H1 (cell line): ENCODE data around the gene SEMA4F. TPM values are rescaled to one million over a fixed set of nuclear protein-coding genes. Genes with fewer than 3 reads are reported as not detected.

Experiments used
- CTCF ChIA-PET: fragments of 300-600 bp; sonication (Branson Sonifier 250); formaldehyde crosslinking; loops from one replicate; lab custom pipeline; 2021; ENCODE audit not compliant: partially characterized antibody; lab: Charles Lee
- POLR2A ChIA-PET: fragments of 300-600 bp; sonication (Branson Sonifier 250); formaldehyde crosslinking; loops from one replicate; lab custom pipeline; 2021; ENCODE audit warnings: inconsistent platforms; ENCODE audit not compliant: partially characterized antibody; lab: Charles Lee
- DNase-seq, 2 experiments: peaks; one replicate each; pipeline versions ENCODE4 v3.0.0 to v3.0.0-alpha.2; 2010 to 2022; ENCODE audit warnings: low spot score in 2 of 2, low read depth in 1 of 2, mixed read lengths in 1 of 2
- FAIRE-seq: peaks from 2 replicates; lab custom pipeline; 2011; peaks lifted over from hg19 to GRCh38; lab: Jason Lieb, UNC
- H2AFZ ChIP-seq: 2 replicates; pipeline ENCODE4 v1.8.1; 2012; ENCODE audit warnings: low read length, inconsistent platforms
- H2AK5ac ChIP-seq: 2 replicates; pipeline ENCODE4 v1.6.1; 2013; ENCODE audit warnings: low read depth, low read length
- H2BK120ac ChIP-seq: replicated peaks from 2 replicates; pipeline ENCODE3; 2013; ENCODE audit warnings: low read depth, low read length, inconsistent platforms
- H2BK12ac ChIP-seq: 2 replicates; pipeline ENCODE4 v1.6.1; 2013; ENCODE audit warnings: low read depth, low read length
- H2BK15ac ChIP-seq: 2 replicates; pipeline ENCODE4 v1.6.1; 2013; ENCODE audit warnings: low read length
- H2BK20ac ChIP-seq: 2 replicates; pipeline ENCODE4 v1.6.1; 2013; ENCODE audit warnings: low read length
- H2BK5ac ChIP-seq: 2 replicates; pipeline ENCODE4 v1.6.1; 2013; ENCODE audit warnings: low read depth, low read length
- H3K14ac ChIP-seq: 2 replicates; pipeline ENCODE4 v1.6.1; 2013; ENCODE audit warnings: inconsistent platforms; ENCODE audit not compliant: insufficient read length
- H3K18ac ChIP-seq: 2 replicates; pipeline ENCODE4 v1.6.1; 2013; ENCODE audit warnings: low read length; ENCODE audit errors: extremely low read depth
- H3K23ac ChIP-seq: 2 replicates; pipeline ENCODE4 v1.6.1; 2013; ENCODE audit warnings: inconsistent platforms; ENCODE audit not compliant: insufficient read length
- H3K23me2 ChIP-seq: 2 replicates; pipeline ENCODE4 v1.6.1; 2013; ENCODE audit warnings: low read depth, low read length
- H3K27ac ChIP-seq: 2 replicates; pipeline ENCODE4 v1.6.1; 2011; ENCODE audit warnings: low read depth, low read length, inconsistent platforms
- H3K27me3 ChIP-seq, 4 experiments: replicated peaks in 1 of 4; 1 replicate in 1 of 4; 2 replicates in 3 of 4; pipeline versions ENCODE4 v1.6.1 to v1.8.1; 2011 to 2013; ENCODE audit warnings: low read length in 3 of 4, mild to moderate bottlenecking in 3 of 4, inconsistent platforms in 2 of 4, mixed read lengths in 2 of 4, moderate library complexity in 1 of 4; ENCODE audit not compliant: control insufficient read depth in 3 of 4, insufficient read depth in 3 of 4; ENCODE audit errors: extremely low read depth in 1 of 4
- H3K36me3 ChIP-seq, 4 experiments: 2 replicates each; pipeline versions ENCODE4 v1.6.1 to v1.8.1; 2011 to 2013; ENCODE audit warnings: mild to moderate bottlenecking in 4 of 4, low read length in 3 of 4, moderate library complexity in 2 of 4, control low read depth in 1 of 4, inconsistent platforms in 1 of 4; ENCODE audit not compliant: insufficient read depth in 4 of 4, control insufficient read depth in 2 of 4
- H3K4ac ChIP-seq: replicated peaks from 2 replicates; pipeline ENCODE3; 2013; ENCODE audit warnings: low read length, low read depth, mixed read lengths, inconsistent platforms; ENCODE audit not compliant: insufficient read length
- H3K4me1 ChIP-seq, 4 experiments: replicated peaks in 1 of 4; 1 replicate in 1 of 4; 2 replicates in 3 of 4; pipeline versions ENCODE4 v1.6.1 to v1.8.1; 2011 to 2013; ENCODE audit warnings: low read length in 3 of 4, inconsistent platforms in 2 of 4, mixed read lengths in 1 of 4; ENCODE audit not compliant: insufficient read depth in 4 of 4, control insufficient read depth in 3 of 4
- H3K4me2 ChIP-seq, 2 experiments: 2 replicates each; pipeline versions ENCODE4 v1.6.1 to v1.8.1; 2011 to 2013; ENCODE audit warnings: low read depth in 2 of 2, low read length in 2 of 2, control low read depth in 1 of 2, inconsistent platforms in 1 of 2, mild to moderate bottlenecking in 1 of 2; ENCODE audit not compliant: insufficient read depth in 1 of 2
- H3K4me3 ChIP-seq, 4 experiments: fragments of 200-600, 300-600 bp in 1 of 4; sonication (generic), shearing (Covaris generic), sonication (Bioruptor Twin) in 1 of 4; 2 replicates each; pipeline versions ENCODE4 v1.5.1 to v1.8.1; 2011 to 2016; ENCODE audit warnings: low read length in 4 of 4, low read depth in 3 of 4, control low read depth in 2 of 4, inconsistent platforms in 2 of 4, mild to moderate bottlenecking in 2 of 4, mixed read lengths in 1 of 4, moderate library complexity in 1 of 4; ENCODE audit not compliant: insufficient read depth in 2 of 4; ENCODE audit errors: extremely low read depth in 1 of 4
- H3K56ac ChIP-seq: replicated peaks from 2 replicates; pipeline ENCODE3; 2013; ENCODE audit warnings: low read depth, mild to moderate bottlenecking, mixed read lengths, low read length, inconsistent platforms; ENCODE audit not compliant: insufficient read length
- H3K79me1 ChIP-seq: 2 replicates; pipeline ENCODE4 v1.6.1; 2013; ENCODE audit warnings: low read depth, low read length, control low read depth
- H3K79me2 ChIP-seq, 2 experiments: 2 replicates each; pipeline versions ENCODE4 v1.6.1 to v1.8.1; 2012 to 2013; ENCODE audit warnings: low read length in 2 of 2, mild to moderate bottlenecking in 2 of 2, inconsistent platforms in 1 of 2; ENCODE audit not compliant: insufficient read depth in 2 of 2, control insufficient read depth in 1 of 2
- H3K9ac ChIP-seq, 4 experiments: replicated peaks in 1 of 4; 1 replicate in 1 of 4; 2 replicates in 3 of 4; pipeline versions ENCODE4 v1.6.1 to v1.8.1; 2011 to 2013; ENCODE audit warnings: low read depth in 3 of 4, low read length in 3 of 4, control low read depth in 2 of 4, mild to moderate bottlenecking in 2 of 4, moderate library complexity in 2 of 4, inconsistent platforms in 1 of 4; ENCODE audit errors: extremely low read depth in 1 of 4
- H3K9me3 ChIP-seq, 2 experiments: 2 replicates each; pipeline versions ENCODE4 v1.6.1 to v1.8.1; 2012 to 2013; ENCODE audit warnings: mild to moderate bottlenecking in 2 of 2, moderate library complexity in 2 of 2, control low read depth in 1 of 2, inconsistent platforms in 1 of 2, low read depth in 1 of 2, low read length in 1 of 2, mixed read lengths in 1 of 2; ENCODE audit not compliant: insufficient read depth in 2 of 2
- H4K20me1 ChIP-seq, 2 experiments: replicated peaks in 1 of 2; 2 replicates each; pipeline versions ENCODE3 to v1.8.1; 2011 to 2013; ENCODE audit warnings: inconsistent platforms in 2 of 2, low read length in 2 of 2, mild to moderate bottlenecking in 1 of 2; ENCODE audit not compliant: insufficient read depth in 2 of 2, control insufficient read depth in 1 of 2
- H4K5ac ChIP-seq: 2 replicates; pipeline ENCODE4 v1.6.1; 2013; ENCODE audit warnings: low read length, low read depth, mixed read lengths, inconsistent platforms; ENCODE audit not compliant: insufficient read length
- H4K8ac ChIP-seq: 2 replicates; pipeline ENCODE4 v1.8.0; 2013; ENCODE audit warnings: mild to moderate bottlenecking, moderate library complexity, low read length, inconsistent platforms; ENCODE audit not compliant: insufficient read depth; ENCODE audit errors: extremely low read depth
- H4K91ac ChIP-seq: replicated peaks from 2 replicates; pipeline ENCODE3; 2013; ENCODE audit warnings: low read length, mixed read lengths, inconsistent platforms; ENCODE audit not compliant: insufficient read length
- KDM5A ChIP-seq: fragments of 200-600 bp; IDR thresholded peaks from 2 replicates; pipeline ENCODE4 v1.7.1; 2012; ENCODE audit warnings: mild to moderate bottlenecking, low read length, inconsistent platforms, mixed read lengths
- POLR2AphosphoS5 ChIP-seq: IDR thresholded peaks from 2 replicates; pipeline ENCODE4 v1.6.1; 2011; ENCODE audit warnings: low read depth, low read length
- SIX5 ChIP-seq: IDR thresholded peaks from 2 replicates; pipeline ENCODE4 v1.6.1; 2011; ENCODE audit warnings: mild to moderate bottlenecking, low read depth, low read length
- SP2 ChIP-seq: IDR thresholded peaks from 2 replicates; pipeline ENCODE4 v1.6.1; 2012; ENCODE audit warnings: mild to moderate bottlenecking, low read length, inconsistent platforms
- TAF1 ChIP-seq: IDR thresholded peaks from 2 replicates; pipeline ENCODE4 v1.6.1; 2011; ENCODE audit warnings: mild to moderate bottlenecking, low read depth, low read length
- YY1 ChIP-seq: IDR thresholded peaks from 2 replicates; pipeline ENCODE4 v1.6.1; 2011; ENCODE audit warnings: low read depth, mild to moderate bottlenecking, low read length
- WGBS, 2 experiments: shearing (Covaris generic) in 1 of 2; methylation state at CpG; one replicate each; pipeline versions ENCODE4 v1.1.6 to v1.1.7; 2013 to 2015; ENCODE audit warnings: low lambda C conversion rate in 2 of 2, mixed read lengths in 2 of 2, inconsistent platforms in 1 of 2, low coverage in 1 of 2, missing lambda C conversion rate in 1 of 2; ENCODE audit not compliant: insufficient replicate concordance in 2 of 2, insufficient coverage in 1 of 2, insufficient read length in 1 of 2; ENCODE audit errors: extremely low coverage in 1 of 2, missing lambda C conversion rate in 1 of 2; 5-methylcytosine and 5-hydroxymethylcytosine counted together
- polyA plus RNA-seq, 7 experiments: library from polyadenylated mRNA; depleted of rRNA in 3 of 7; stranded (reverse) in 5 of 7; unstranded in 2 of 7; fragments of >200 nt in 5 of 7; fragments of 200-250 nt in 2 of 7; gene quantifications; 1 replicate in 5 of 7; 2 replicates in 1 of 7; 4 replicates in 1 of 7; pipeline versions ENCODE4 v1.2.1 to v1.2.3, GENCODE V29; 2011 to 2013; ENCODE audit warnings: missing spikeins in 2 of 7, mixed read lengths in 2 of 7
- total RNA-seq: library from RNA; stranded (reverse); fragmentation: NEBNext Ultra II Directional; extraction: Animal tissue kit (Norgen Biotek cat#: 25700); gene quantifications from 2 replicates; pipeline ENCODE4 v1.2.1, GENCODE V29; 2021

The SEMA4F gene
- total and polyA plus RNA-seq, 2 of the 8 experiments (the other 6 are each of a cell fraction or from before 2014, with no cell fraction given) = 3.3 to 3.4 TPM

GRCh38 chr2:74658516-74658915 lies 4.5 kb downstream of the SEMA4F start:
- TF ChIP-seq YY1 (no peak), TAF1 (no peak), SP2 (no peak), POLR2AphosphoS5 (no peak), SIX5 (no peak), KDM5A (no peak)
- WGBS, 2 experiments = 90% methylated on average over 2 of the region's 2 CpGs; no CpG with 5 or more reads in 1 of the 2 experiments
- Histone ChIP-seq H3K4me1 (peaks cover 0 to 6% (median 4%) of the 10 kb centered on the region in 4 experiments; a peak in 2 of 7 replicates), H3K23ac (no peak overlapping the region), H2BK5ac (no peak overlapping the region), H3K56ac (no peak overlapping the region), H2BK15ac (no peak overlapping the region), H3K27me3 (peaks cover 12 to 20% (median 18%) of the 10 kb centered on the region in 4 experiments), H3K79me2 (no peaks in the 10 kb centered on the region), H3K79me1 (no peaks in the 10 kb centered on the region), H3K36me3 (no peaks in the 10 kb centered on the region), H3K27ac (no peak overlapping the region), H4K91ac (no peak overlapping the region), H4K8ac (no peak overlapping the region), H3K9me3 (no peaks in the 10 kb centered on the region), H3K18ac (no peak overlapping the region), H2AFZ (no peak overlapping the region), H2BK20ac (no peak overlapping the region), H2BK12ac (no peak overlapping the region), H3K4ac (no peak overlapping the region), H4K20me1 (peaks cover 0 to 3% of the 10 kb centered on the region in 2 experiments), H2BK120ac (no peak overlapping the region), H3K14ac (no peak overlapping the region), H3K9ac (no peak overlapping the region), H2AK5ac (no peak overlapping the region), H3K4me2 (no peak overlapping the region), H3K23me2 (peaks cover 10% of the 10 kb centered on the region; the same call in 1 of the 2 replicates), H3K4me3 (no peak overlapping the region), H4K5ac (no peak overlapping the region)
- DNase-seq (no peak), FAIRE-seq (no peak)
- ChIA-PET POLR2A (no interaction called here), CTCF (no interaction called here)
